ENCODE data around the gene SIPA1L2.
"Not testable (repeated sequence)": the region's sequence is repeated elsewhere in the genome, so short reads cannot be mapped to it uniquely, and the experiment has no call there.

DNA sequence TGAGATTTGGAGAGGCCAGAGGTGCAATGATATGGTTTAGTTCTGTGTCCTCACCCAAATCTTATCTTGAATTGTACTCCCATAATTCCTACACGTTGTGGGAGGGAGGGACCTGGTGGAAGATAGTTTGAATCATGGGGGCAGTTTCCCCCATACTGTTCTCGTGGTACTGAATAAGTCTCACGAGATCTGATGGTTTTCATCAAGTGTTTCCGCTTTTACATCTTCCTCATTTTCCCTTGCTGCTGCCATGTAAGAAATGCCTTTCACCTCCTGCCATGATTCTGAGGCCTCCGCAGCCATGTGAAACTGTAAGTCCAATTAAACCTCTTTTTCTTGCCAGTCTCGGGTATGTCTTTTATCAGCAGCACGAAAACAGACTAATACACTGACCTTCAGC, 17.1 kb downstream of the SIPA1L2 start:
- TF ChIP-seq, protein P1, sequence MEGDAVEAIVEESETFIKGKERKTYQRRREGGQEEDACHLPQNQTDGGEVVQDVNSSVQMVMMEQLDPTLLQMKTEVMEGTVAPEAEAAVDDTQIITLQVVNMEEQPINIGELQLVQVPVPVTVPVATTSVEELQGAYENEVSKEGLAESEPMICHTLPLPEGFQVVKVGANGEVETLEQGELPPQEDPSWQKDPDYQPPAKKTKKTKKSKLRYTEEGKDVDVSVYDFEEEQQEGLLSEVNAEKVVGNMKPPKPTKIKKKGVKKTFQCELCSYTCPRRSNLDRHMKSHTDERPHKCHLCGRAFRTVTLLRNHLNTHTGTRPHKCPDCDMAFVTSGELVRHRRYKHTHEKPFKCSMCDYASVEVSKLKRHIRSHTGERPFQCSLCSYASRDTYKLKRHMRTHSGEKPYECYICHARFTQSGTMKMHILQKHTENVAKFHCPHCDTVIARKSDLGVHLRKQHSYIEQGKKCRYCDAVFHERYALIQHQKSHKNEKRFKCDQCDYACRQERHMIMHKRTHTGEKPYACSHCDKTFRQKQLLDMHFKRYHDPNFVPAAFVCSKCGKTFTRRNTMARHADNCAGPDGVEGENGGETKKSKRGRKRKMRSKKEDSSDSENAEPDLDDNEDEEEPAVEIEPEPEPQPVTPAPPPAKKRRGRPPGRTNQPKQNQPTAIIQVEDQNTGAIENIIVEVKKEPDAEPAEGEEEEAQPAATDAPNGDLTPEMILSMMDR (IDR thresholded peaks at IDR 0.05 in 2 of 3, conservative IDR thresholded peaks at IDR 0.05 in 1 of 3; ENCODE audit: borderline replicate concordance in 1 of 3, insufficient read depth in 1 of 3, low read depth in 2 of 3, low read length in 2 of 3): not testable (repeated sequence)
- TF ChIP-seq JUND (IDR thresholded peaks at IDR 0.05); EZH2 (IDR thresholded peaks at IDR 0.05); CEBPB (IDR thresholded peaks at IDR 0.05; ENCODE audit: low read depth); SP1 (IDR thresholded peaks at IDR 0.05; ENCODE audit: low read depth); POLR2A (IDR thresholded peaks at IDR 0.05; ENCODE audit: borderline replicate concordance, extremely low read depth, insufficient read depth, insufficient read length); YY1 (IDR thresholded peaks at IDR 0.05; ENCODE audit: extremely low read depth, insufficient replicate concordance, low read depth, low read length); ELF1 (IDR thresholded peaks at IDR 0.05; ENCODE audit: borderline replicate concordance, low read depth); ZNF274 (IDR thresholded peaks at IDR 0.05; ENCODE audit: low read depth, low read length); FOSL1 (IDR thresholded peaks at IDR 0.05; ENCODE audit: low read depth); ZFX (IDR thresholded peaks at IDR 0.05): not testable (repeated sequence)
- TF ChIP-seq, protein P2, sequence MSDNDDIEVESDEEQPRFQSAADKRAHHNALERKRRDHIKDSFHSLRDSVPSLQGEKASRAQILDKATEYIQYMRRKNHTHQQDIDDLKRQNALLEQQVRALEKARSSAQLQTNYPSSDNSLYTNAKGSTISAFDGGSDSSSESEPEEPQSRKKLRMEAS (IDR thresholded peaks at IDR 0.05): not testable (repeated sequence)
- TF ChIP-seq, protein P3, sequence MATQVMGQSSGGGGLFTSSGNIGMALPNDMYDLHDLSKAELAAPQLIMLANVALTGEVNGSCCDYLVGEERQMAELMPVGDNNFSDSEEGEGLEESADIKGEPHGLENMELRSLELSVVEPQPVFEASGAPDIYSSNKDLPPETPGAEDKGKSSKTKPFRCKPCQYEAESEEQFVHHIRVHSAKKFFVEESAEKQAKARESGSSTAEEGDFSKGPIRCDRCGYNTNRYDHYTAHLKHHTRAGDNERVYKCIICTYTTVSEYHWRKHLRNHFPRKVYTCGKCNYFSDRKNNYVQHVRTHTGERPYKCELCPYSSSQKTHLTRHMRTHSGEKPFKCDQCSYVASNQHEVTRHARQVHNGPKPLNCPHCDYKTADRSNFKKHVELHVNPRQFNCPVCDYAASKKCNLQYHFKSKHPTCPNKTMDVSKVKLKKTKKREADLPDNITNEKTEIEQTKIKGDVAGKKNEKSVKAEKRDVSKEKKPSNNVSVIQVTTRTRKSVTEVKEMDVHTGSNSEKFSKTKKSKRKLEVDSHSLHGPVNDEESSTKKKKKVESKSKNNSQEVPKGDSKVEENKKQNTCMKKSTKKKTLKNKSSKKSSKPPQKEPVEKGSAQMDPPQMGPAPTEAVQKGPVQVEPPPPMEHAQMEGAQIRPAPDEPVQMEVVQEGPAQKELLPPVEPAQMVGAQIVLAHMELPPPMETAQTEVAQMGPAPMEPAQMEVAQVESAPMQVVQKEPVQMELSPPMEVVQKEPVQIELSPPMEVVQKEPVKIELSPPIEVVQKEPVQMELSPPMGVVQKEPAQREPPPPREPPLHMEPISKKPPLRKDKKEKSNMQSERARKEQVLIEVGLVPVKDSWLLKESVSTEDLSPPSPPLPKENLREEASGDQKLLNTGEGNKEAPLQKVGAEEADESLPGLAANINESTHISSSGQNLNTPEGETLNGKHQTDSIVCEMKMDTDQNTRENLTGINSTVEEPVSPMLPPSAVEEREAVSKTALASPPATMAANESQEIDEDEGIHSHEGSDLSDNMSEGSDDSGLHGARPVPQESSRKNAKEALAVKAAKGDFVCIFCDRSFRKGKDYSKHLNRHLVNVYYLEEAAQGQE (IDR thresholded peaks at IDR 0.05; ENCODE audit: low read depth): not testable (repeated sequence)

Measured in HCT116 (cell line).